SIG-M5 treated with dmso at 0.1 percent for 504 hours (cell line): ENCODE data around the gene RHOBTB3.

Experiments
- DNase-seq: peaks from one replicate; lab custom pipeline; 2025; ENCODE audit not compliant: unreplicated experiment; lab: John Stamatoyannopoulos, UW

RHOBTB3 gene

GRCh38 chr5:95838556-95838955 lies 107.4 kb downstream of the RHOBTB3 start:
- DNase-seq = no peak

GRCh38 chr5:95839658-95840057 lies 108.5 kb downstream of the RHOBTB3 start:
- DNase-seq = no peak

GRCh38 chr5:95840956-95841705 lies 110.0 kb downstream of the RHOBTB3 start:
- DNase-seq = no peak

GRCh38 chr5:95841914-95842812 lies 111.0 kb downstream of the RHOBTB3 start:
- no peak for DNase-seq

GRCh38 chr5:95842854-95843544 lies 111.9 kb downstream of the RHOBTB3 start:
- peak; percentile 94 for DNase-seq

- DNase-seq = peak; percentile 48
Measured at GRCh38 chr5:95843733-95844223, 112.6 kb downstream of the RHOBTB3 start.

- DNase-seq = no peak
Measured at GRCh38 chr5:95845391-95845790, 114.3 kb downstream of the RHOBTB3 start.
